GM10847 (cell line): ENCODE measurements around the gene PNMA8B.

Experiments used
- POLR2A ChIP-seq: IDR thresholded peaks from 2 replicates; pipeline ENCODE4 v1.6.1; 2011; ENCODE audit not compliant: insufficient read length; ENCODE audit errors: extremely low read depth

The PNMA8B gene

DNA sequence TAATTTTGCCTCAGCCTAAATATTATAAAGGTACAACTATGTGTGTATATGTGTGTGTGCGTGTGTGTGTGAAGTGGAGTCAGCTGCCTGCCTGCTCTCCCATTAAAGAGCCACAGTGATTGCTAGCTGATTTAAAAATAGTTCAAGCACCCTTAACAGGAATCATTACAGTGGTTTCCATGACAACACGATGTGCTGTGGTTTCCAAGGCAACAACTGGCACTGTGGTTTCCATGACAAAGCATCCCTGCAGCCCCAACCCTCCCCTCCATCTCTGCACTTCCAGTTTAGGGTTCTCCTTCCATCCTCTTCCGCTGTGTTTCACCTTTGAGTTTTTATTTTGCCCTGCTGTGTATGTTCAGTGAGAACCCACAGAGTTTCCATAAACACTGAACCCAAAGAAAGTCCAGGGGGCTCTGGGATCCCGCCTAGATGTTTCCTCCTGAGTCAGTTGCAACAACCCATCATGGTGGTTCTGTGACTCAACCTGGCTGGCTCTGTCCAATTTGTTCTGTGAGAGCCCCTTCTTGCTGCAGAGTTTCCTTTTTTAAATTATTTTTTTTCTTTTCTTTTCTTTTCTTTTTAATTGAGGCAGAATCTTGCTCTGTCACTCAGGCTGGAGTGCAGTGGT, 17.2 kb downstream of the PNMA8B start:
- TF ChIP-seq POLR2A = no peak

- no peak for TF ChIP-seq POLR2A
These were observed 19.7 kb downstream of the PNMA8B start for GRCh38 chr19:46475986-46476385.

GRCh38 chr19:46474211-46474610, 21.5 kb downstream of the PNMA8B start:
- no peak for TF ChIP-seq POLR2A

GRCh38 chr19:46472592-46472991, 23.1 kb downstream of the PNMA8B start:
- TF ChIP-seq POLR2A = no peak

- TF ChIP-seq POLR2A = no peak
These were observed 23.7 kb downstream of the PNMA8B start for GRCh38 chr19:46471811-46472543.

DNA sequence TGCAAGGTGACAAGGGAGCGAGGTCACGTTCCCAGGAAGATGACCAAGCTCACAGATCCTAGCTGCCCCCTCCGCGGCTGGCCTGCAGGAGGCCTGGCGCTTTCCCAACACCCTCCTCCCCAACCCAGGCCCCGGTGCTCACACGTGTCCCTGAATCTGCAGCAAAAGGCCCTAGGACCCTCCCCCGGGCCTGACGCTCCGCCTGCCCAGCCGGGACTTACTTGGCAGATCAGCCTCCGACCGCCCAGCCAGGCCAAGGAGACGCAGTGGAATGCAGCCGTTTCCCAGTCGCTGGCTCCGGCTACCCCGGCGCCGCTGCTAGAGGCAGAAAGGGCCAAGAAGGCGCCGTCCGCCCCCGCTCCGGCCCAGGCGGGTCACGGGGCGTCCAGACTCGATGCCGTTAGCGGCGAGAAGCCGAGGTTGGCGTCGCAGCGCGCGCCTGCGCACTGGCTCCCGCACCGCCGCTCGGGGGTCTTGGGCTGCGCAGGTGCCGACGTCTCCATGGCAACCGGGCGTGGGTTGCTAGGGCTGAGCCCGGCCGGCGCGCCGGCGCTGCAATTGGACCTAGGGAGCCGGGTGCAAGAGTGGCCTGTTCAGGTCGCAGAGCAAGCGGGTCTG, 24.4 kb downstream of the PNMA8B start, which contains the start of gene PNMA8A:
TSS of gene PNMA8A (minus strand) at position 448 of the 618 bp plus-strand sequence. CDS start 528 bp downstream, outside the sequence.
- no peak for TF ChIP-seq POLR2A

GRCh38 chr19:46470376-46470775, 25.3 kb downstream of the PNMA8B start:
- no peak for TF ChIP-seq POLR2A

DNA sequence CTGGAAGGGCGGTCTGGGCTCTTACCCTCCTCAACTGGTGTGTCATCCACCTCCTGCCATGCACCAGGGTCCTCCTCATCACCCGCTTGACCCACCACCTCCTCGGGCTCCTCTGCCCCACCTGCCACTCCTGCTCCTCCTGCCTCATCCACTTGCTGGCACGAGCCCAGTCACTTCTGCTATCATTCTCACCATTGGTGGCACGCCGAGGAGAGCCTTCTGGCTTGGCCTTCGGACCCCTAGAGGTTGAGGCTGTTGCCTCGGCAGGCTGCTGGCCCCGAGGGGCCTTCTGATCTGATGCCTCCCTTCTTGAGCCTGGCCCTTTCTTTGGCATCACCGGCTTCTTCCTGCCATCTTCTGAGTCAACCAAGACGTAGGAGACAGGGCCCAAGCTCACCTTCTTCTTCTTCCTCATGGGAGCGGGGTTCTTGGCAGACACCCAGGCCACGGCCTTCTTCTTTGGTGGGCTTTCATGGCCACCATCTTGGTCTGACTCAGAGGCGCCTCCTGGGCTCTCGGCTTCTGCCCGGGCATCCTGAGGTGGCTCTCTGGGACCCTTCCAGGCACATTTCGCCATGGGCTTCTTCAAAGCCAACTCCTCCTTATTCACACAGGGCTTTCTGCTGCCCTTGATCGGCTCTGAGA, 26.0 kb downstream of the PNMA8B start:
- TF ChIP-seq POLR2A = no peak

- no peak for TF ChIP-seq POLR2A
These were observed 29.0 kb downstream of the PNMA8B start for GRCh38 chr19:46466536-46467196.

GRCh38 chr19:46463516-46463915, 32.2 kb downstream of the PNMA8B start:
- TF ChIP-seq POLR2A = no peak

DNA sequence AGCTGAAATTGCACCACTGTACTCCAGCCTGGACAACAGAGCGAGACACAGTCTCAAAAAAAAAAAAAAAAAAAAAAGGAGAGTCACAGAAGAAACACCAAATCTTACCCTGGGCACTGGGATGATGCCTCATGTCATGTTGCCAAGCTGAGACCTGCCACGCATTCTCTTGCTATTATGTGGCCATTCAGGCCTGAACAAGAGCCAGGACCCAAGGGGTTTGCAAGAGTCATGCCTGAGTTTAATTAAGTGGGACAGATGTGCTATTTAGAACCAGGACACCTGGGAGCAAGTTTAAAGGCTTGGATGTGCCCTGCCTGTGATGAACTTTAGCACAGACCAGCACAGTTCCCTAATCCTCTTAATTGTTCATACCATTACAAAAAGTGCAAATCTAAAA, 34.1 kb downstream of the PNMA8B start:
- TF ChIP-seq POLR2A = no peak

- no peak for TF ChIP-seq POLR2A
These were observed 34.7 kb downstream of the PNMA8B start for GRCh38 chr19:46460981-46461380.

GRCh38 chr19:46460055-46460454, 35.6 kb downstream of the PNMA8B start:
- no peak for TF ChIP-seq POLR2A

DNA sequence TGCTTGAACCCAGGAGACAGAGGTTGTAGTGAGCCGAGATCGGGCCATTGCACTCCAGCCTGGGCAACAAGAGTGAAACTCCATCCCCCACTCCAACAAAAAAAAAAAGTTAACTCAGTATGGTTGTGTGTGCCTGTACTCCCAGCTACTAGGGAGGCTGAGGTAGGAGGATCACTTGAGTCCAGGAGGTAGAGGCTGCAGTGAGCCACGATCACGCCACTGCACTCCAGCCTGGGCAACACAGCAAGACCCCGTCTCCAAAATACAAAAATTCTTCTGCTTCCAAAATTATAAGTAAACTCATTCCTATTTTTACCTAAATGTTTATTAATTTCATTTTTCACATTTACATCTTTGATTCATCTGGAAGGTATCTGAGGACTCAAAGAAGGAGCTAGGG, 38.7 kb downstream of the PNMA8B start:
- TF ChIP-seq POLR2A = no peak

GRCh38 chr19:46454244-46454643, 41.4 kb downstream of the PNMA8B start:
- no peak for TF ChIP-seq POLR2A
